ENCODE measurements around the gene TANGO6. TPM values are rescaled to one million over a fixed set of nuclear protein-coding genes. Genes with fewer than 3 reads are reported as not detected.
A peak's percentile ranks its signal among the peaks of the same experiment; 100 is the strongest.
"Not testable (repeated sequence)": the region's sequence is repeated elsewhere in the genome, so short reads cannot be mapped to it uniquely, and the experiment has no call there.

TANGO6 gene
- total RNA-seq, 1 donor from 2014 or later = 11.1 TPM

DNA sequence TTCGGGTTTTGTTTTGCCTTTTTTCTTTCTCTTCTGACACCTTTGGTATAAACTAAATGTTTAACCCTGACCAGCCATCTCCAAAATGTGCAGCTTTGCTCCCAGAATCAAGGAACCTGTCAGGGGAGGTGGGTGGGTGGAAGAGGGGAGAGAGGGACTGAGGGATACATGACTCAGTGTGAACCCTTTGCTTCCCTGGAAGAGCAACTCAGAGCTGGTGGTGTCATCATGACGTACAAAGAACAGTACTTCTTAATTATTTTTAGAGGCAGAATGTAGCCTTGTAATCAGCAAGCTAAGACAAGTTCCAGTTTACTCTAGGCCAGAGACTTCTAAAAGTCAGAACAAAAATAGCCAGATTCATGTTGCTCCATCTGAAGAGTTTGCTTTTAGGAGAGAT lies 142.5 kb downstream of the TANGO6 start:
- no peaks in the 10 kb centered on the region for H3K4me1 Mint-ChIP-seq (ENCODE audit: low read depth)
- DNase-seq (ENCODE audit: low spot score) = no peak
- no peaks in the 10 kb centered on the region for H3K9me3 Mint-ChIP-seq (ENCODE audit: low read depth)
- H3K27me3 Mint-ChIP-seq (ENCODE audit: low read depth) = no peaks in the 10 kb centered on the region
- H3K36me3 Mint-ChIP-seq (ENCODE audit: low read depth) = peaks cover 3% of the 10 kb centered on the region
- TF ChIP-seq CTCF (IDR thresholded peaks at IDR 0.05) = no peak
- H3K27ac Mint-ChIP-seq (ENCODE audit: unreplicated experiment) = no peak overlapping the region
- H3K4me3 Mint-ChIP-seq (ENCODE audit: unreplicated experiment) = no peak overlapping the region

DNA sequence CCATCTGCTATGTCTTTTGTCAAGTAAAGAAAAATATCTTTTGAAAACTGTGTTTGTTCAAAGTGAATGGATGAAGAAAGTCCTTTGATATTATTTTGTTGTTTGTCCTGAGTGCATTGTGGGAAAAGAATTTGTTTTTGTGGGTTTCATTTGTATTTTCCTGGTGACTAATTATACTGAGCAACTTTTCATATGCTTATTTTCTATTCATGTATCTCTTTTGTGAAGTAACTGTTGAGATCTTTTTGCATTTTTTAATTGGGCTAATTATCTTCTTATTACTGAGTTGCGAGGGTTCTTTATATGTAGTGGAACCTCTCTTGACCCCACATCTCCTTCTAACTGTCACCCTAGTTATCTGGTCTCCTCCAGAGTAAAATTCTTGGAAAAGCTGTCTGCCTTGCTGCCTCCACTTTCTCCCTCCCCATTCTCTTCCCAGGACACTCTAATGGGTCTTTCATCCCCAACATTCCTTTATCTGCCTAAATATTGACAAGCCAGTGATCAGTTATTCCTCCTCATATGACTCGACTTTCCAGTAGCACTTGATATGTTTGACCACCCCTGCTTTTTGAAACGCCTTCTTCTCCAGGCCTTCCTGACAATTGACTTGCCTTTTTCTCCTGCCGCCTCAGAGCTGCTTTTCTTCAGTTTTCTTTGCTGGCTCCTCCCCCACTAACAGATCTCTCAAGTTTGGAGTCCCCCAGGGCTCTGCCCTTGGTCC lies 144.6 kb downstream of the TANGO6 start:
- Mint-ChIP-seq H3K9me3 (ENCODE audit: low read depth) (no peaks in the 10 kb centered on the region), H3K4me1 (ENCODE audit: low read depth) (peaks cover 12% of the 10 kb centered on the region), H3K36me3 (ENCODE audit: low read depth) (peaks cover 3% of the 10 kb centered on the region), H3K4me3 (ENCODE audit: unreplicated experiment) (no peak overlapping the region), H3K27me3 (ENCODE audit: low read depth) (no peaks in the 10 kb centered on the region), H3K27ac (ENCODE audit: unreplicated experiment) (no peak overlapping the region)
- no peak for DNase-seq (ENCODE audit: low spot score)
- TF ChIP-seq CTCF (IDR thresholded peaks at IDR 0.05) = no peak

DNA sequence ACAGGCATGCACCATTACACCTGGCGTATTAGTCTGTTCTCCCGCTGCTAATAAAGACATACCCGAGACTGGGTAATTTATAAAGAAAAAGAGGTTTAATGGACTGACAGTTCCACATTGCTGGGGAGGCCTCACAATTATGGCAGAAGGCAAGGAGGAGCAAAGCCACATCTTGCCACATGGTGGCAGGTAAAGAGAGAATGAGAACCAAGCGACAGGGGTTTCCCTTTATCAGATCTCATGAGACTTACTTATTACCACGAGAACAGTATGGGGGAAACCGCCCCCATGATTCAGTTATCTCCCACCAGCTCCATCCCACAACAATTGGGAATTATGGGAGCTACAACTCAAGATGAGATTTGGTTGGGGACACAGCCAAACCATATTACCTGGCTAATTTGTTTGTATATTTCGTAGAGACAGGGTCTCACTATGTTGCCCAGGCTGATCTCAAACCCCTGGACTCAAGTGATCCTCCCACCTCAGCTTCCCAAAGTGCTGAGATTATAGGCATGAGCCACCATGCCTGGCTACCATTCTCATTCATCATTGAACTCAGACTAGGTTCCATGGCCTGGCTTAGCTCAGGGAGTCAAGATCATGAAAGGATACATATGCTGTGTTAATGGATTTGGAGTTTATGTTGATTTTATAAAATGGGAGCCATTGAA lies 147.0 kb downstream of the TANGO6 start:
- not testable (repeated sequence) for H3K4me3 Mint-ChIP-seq (ENCODE audit: unreplicated experiment); DNase-seq (ENCODE audit: low spot score); H3K27ac Mint-ChIP-seq (ENCODE audit: unreplicated experiment); H3K36me3 Mint-ChIP-seq (ENCODE audit: low read depth); H3K27me3 Mint-ChIP-seq (ENCODE audit: low read depth); H3K9me3 Mint-ChIP-seq (ENCODE audit: low read depth)
- peak; percentile 21 for TF ChIP-seq CTCF (IDR thresholded peaks at IDR 0.05)
- H3K4me1 Mint-ChIP-seq (ENCODE audit: low read depth) = peaks cover 33% of the 10 kb centered on the region

GRCh38 chr16:68991075-68991474 lies 147.7 kb downstream of the TANGO6 start:
- no peaks in the 10 kb centered on the region for H3K27me3 Mint-ChIP-seq (ENCODE audit: low read depth)
- H3K9me3 Mint-ChIP-seq (ENCODE audit: low read depth) = no peaks in the 10 kb centered on the region
- H3K4me1 Mint-ChIP-seq (ENCODE audit: low read depth) = peaks cover 33% of the 10 kb centered on the region

More at GRCh38 chr16:68991075-68991474, 147.7 kb downstream of the TANGO6 start:
- H3K4me3 Mint-ChIP-seq (ENCODE audit: unreplicated experiment) = no peak overlapping the region
- no peak overlapping the region for H3K27ac Mint-ChIP-seq (ENCODE audit: unreplicated experiment)
- TF ChIP-seq CTCF (IDR thresholded peaks at IDR 0.05) = no peak
- no peak for DNase-seq (ENCODE audit: low spot score)
- peaks cover 2% of the 10 kb centered on the region for H3K36me3 Mint-ChIP-seq (ENCODE audit: low read depth)
